Measurements from ENCODE around the gene GLG1.

DNA sequence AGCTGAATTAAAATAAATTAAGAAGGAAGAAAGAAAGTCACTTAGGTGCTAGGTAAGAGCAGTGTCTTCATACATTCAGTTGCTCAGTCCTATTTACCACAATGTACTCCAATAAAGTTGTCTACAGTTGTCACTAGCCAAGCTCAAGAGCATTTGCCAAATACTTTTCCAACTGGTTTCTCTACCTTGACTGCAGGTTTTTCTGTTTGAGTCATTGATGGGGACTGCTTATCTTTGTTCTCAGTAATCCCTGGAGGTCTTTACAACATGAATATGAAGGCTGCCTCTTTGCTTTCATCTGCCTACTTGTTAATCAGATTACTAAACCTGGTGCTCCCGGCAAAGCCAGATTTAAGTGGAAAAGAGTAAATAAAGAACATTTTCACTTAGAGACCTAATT is 121.0 kb downstream of the GLG1 start:
- TF ChIP-seq POLR2A (IDR thresholded peaks at IDR 0.05; ENCODE audit: borderline replicate concordance, extremely low read depth, insufficient read depth, insufficient read length) (no peak), RAD21 (IDR thresholded peaks at IDR 0.05; ENCODE audit: low read depth) (no peak), EZH2 (IDR thresholded peaks at IDR 0.05) (no peak)
